Testis (tissue), 2 donors: ENCODE results near the gene BCO2.

Experiments used
- CTCF ChIP-seq, 3 experiments: fragments of 450-650 bp in 2 of 3; fragments of 200-600 bp in 1 of 3; sonication (generic) in 1 of 3; IDR thresholded peaks; one replicate each; pipeline ENCODE4 v1.5.1; 2016 to 2019; ENCODE audit warnings: antibody characterized with exemption in 3 of 3, mild to moderate bottlenecking in 2 of 3, moderate library complexity in 1 of 3
- POLR2A ChIP-seq: fragments of 450-650 bp; IDR thresholded peaks from one replicate; pipeline ENCODE4 v1.6.1; 2017; ENCODE audit warnings: antibody characterized with exemption, mild to moderate bottlenecking, moderate library complexity

- no peak for TF ChIP-seq CTCF (IDR thresholded peaks at IDR 0.05)
- no peak for TF ChIP-seq POLR2A
Observed at GRCh38 chr11:112127056-112127455, 48.3 kb upstream of the BCO2 start.
